HFF-Myc (cell line): Measurements from ENCODE around the gene ACADS.

Experiments
- DNase-seq: peaks from one replicate; pipeline ENCODE4 v3.0.0-alpha.2; 2011; ENCODE audit warnings: low read depth; ENCODE audit errors: extremely low read depth
- H3K4me3 ChIP-seq: replicated peaks from 2 replicates; pipeline ENCODE4 v1.5.1; 2011; ENCODE audit warnings: low read depth, mild to moderate bottlenecking, control low read depth, low read length
- TF ChIP-seq, protein P1 (sequence below): IDR thresholded peaks from 2 replicates; pipeline ENCODE4 v1.5.1; 2012; ENCODE audit warnings: mild to moderate bottlenecking, low read depth, low read length, control low read depth; ENCODE audit errors: missing control alignments

Gene ACADS

DNA sequence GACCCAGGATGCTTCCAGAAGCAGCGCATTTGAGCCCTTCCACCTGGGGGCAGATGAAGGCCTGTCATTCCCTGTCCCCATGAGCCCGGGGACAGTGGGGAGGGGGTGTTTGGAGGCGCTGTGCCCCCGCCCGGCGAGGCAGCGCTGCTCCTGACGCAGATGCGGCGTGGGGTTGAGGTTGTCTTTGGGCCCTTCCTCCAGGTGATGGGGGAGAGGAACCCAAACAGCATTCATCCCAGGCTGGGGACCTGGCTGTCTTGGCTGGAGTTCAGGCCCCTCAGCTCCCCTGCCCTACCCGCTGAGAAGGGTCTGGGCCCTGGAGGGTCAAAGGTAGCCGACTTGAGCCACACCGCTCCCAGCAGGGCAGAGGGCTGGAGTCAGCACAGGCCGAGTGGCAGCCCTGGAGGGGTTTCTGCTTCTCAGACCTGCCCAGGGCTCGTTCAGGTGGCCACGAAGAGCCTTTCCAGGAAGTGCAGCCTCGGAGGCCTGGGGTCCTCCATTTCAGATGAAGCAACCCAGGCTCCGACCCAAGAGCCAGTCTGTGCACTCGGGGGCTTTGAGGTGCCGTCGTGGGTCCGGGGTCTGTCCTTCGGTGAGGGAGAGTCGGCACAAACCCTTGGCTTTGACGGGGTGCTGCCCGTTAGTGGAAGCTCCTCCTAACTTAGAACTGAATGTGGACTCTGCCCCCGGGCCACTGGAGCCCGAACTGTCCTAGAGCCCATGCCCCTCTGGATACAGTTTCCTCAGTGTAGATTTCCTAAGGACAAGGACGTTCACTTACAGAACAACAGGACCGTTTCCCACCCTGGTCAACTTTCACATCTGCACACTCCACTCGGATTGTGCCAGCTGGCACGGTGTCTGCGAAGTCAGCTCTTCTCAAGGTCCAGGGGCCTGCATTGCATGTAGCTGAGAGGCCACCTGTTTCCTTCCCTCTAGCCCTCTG lies 16.1 kb downstream of the ACADS start:
- DNase-seq, result no peak
- H3K4me3 ChIP-seq, result no peak overlapping the region
- TF ChIP-seq, protein P1, sequence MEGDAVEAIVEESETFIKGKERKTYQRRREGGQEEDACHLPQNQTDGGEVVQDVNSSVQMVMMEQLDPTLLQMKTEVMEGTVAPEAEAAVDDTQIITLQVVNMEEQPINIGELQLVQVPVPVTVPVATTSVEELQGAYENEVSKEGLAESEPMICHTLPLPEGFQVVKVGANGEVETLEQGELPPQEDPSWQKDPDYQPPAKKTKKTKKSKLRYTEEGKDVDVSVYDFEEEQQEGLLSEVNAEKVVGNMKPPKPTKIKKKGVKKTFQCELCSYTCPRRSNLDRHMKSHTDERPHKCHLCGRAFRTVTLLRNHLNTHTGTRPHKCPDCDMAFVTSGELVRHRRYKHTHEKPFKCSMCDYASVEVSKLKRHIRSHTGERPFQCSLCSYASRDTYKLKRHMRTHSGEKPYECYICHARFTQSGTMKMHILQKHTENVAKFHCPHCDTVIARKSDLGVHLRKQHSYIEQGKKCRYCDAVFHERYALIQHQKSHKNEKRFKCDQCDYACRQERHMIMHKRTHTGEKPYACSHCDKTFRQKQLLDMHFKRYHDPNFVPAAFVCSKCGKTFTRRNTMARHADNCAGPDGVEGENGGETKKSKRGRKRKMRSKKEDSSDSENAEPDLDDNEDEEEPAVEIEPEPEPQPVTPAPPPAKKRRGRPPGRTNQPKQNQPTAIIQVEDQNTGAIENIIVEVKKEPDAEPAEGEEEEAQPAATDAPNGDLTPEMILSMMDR, result no peak

DNA sequence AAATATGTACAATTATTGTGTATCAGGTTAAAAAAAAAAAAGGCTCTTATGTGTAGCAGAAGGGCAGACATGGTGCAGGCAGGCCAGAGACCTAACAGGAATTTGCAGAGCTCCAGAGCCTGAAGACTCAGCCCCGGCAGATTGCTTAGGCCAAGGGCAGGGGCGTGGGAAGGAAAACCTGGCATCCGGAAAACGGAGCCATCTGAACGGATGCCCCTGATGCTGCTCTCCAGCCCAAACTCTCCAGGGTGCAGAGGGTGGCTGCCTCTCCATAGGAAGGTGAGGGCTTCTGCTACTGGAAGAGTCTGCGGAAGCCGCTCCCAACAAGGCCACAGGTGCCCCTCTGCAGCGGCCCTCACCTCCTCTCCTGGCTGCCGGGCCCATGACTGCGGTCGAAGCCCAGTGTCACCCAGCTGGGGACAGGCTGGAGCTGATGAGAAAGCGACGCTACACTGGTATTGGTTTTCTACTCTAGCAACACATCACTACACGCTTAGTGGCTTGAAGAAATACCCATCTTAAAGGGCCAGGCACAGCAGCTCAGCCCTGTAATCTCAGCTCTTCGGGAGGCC lies 19.4 kb downstream of the ACADS start:
- H3K4me3 ChIP-seq, result no peak overlapping the region
- DNase-seq, result no peak
- TF ChIP-seq, protein P1, result no peak

DNA sequence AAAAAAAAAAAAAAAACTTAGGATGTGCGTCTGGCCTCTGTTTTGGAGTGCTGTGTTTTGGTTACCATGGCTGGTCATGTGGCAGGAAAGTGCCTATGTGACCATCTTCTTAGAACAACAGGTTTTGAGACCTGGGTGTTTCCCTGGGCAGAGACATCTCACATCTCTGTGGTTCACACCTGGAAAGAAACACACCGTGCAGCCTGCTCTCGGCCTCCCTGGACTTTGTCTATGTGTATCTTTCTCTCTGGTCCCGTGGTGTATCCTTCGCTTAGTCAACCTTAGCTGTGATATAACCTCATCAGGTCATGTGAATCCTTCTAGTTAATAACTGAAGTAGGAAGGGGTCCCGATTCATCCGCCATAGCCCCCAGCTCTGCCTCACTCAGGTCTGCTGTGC lies 22.6 kb downstream of the ACADS start:
- no peak for DNase-seq
- H3K4me3 ChIP-seq, result no peak overlapping the region
- TF ChIP-seq, protein P1, result no peak

DNA sequence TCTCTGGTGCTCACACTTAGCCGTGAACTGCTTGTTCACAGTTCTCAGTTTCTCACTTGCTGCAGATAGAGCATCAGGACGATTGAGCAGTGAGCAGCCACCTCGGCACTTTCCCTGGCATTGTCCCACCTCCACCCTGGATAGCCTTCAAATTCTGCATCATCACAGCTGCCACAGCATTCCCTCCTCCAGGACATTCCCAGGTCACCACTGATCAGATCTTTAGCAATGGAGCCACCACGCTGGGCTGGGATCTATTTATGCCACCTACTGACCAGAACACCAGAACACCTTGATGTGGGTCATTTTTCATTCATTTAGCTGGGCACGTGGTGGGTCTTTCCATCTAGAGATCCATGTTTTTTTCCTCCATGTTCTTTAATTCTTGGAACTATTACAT lies 23.6 kb downstream of the ACADS start:
- DNase-seq, result no peak
- H3K4me3 ChIP-seq, result no peak overlapping the region
- TF ChIP-seq, protein P1, result no peak

DNA sequence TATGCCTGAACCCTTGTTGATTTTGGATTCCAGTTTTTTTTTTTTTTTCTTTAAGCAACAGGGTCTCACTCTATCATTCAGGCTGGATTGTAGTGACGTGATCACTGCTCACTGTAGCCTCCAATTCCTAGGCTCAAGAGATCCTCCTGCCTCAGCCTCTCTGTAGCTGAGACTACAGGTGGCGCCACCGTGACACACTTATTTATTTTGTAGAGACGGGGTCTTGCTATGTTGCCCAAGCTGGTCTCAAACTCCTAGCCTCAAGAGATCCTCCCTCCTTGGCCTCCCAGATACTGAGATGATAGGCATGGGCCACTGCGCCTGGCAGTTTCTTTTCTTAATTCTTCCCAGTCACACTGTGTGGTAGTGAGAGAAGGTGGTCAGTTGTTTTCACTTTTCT lies 25.2 kb downstream of the ACADS start:
- no peak for DNase-seq
- H3K4me3 ChIP-seq, result no peak overlapping the region
- TF ChIP-seq, protein P1, result no peak

DNA sequence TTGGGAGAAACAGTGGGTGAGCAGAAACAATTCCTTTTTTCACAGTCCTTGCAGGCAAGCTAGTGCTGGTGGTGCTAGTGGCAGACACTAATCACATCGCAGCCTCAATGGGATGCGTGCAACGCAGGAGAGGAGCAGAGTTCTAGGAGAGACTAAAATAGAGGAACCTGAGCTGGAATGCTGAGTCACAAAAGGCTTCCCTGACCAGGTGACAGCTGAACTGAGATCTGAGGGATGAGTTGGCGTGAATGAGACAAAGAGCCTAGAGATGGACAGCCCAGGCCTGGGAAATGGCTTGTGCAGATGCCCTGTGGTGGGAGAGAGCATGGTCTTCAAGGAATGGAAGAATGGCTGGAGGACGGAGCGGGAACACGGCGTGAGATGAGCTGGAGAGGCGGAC lies 25.8 kb downstream of the ACADS start:
- TF ChIP-seq, protein P1, result no peak
- H3K4me3 ChIP-seq, result no peak overlapping the region
- DNase-seq, result no peak

DNA sequence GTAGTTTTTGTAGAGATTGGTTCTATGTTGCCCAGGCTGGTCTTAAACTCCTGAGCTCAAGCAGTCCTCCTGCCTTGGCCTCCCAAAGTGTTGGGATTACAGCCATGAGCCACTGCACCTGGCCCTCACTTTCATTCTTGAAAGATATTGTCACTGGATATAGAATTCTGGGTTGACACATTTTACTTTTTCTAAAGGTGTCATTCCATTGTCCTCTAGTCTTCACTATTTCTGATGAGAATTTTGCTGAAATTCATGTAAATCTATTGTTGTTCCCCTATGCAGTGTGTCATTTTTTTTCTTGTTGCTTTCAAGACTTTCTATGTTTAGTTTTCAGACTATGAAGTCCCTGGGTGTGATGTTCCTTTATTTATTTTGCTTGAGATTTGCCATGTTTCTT lies 29.2 kb downstream of the ACADS start:
- DNase-seq, result no peak
- no peak overlapping the region for H3K4me3 ChIP-seq
- TF ChIP-seq, protein P1, result no peak
